OCI-LY3 (cell line): ENCODE results near the gene SEMG1.

Experiments used
- H2AFZ ChIP-seq: fragments of 200-600, 300-600 bp; shearing (Covaris generic); 2 replicates; pipeline ENCODE4 v1.6.0; 2014; ENCODE audit warnings: antibody characterized with exemption, low read depth, low read length
- H3K27ac ChIP-seq: fragments of 200-600, 300-600 bp; sonication (generic); 2 replicates; pipeline ENCODE4 v1.5.1; 2014; ENCODE audit warnings: mild to moderate bottlenecking, low read length, moderate library complexity, mixed read lengths
- H3K27me3 ChIP-seq: fragments of 200-600, 300-600 bp; sonication (generic); 2 replicates; pipeline ENCODE4 v1.6.1; 2014; ENCODE audit warnings: low read depth, low read length, mixed read lengths
- H3K36me3 ChIP-seq: fragments of 200-600, 300-600 bp; sonication (generic); replicated peaks from 2 replicates; pipeline ENCODE3; 2014; ENCODE audit warnings: low read depth, low read length, mixed read lengths
- H3K4me1 ChIP-seq: fragments of 300-600, 200-600 bp; sonication (generic); 2 replicates; pipeline ENCODE4 v1.6.1; 2014; ENCODE audit warnings: low read length, mixed read lengths
- H3K4me2 ChIP-seq: fragments of 200-600, 300-600 bp; sonication (generic); 2 replicates; pipeline ENCODE4 v1.6.1; 2014; ENCODE audit warnings: low read length, mixed read lengths
- H3K4me3 ChIP-seq: fragments of 300-600, 200-600 bp; sonication (generic); 2 replicates; pipeline ENCODE4 v1.5.1; 2014; ENCODE audit warnings: antibody characterized with exemption, mild to moderate bottlenecking, low read length, moderate library complexity
- H3K79me2 ChIP-seq: fragments of 300-600, 200-600 bp; shearing (Covaris generic); 2 replicates; pipeline ENCODE4 v1.6.1; 2014; ENCODE audit warnings: mild to moderate bottlenecking, low read length, mixed read lengths
- H3K9ac ChIP-seq: fragments of 300-600, 200-600 bp; shearing (Covaris generic); 2 replicates; pipeline ENCODE4 v1.6.0; 2014; ENCODE audit warnings: mild to moderate bottlenecking, low read length, moderate library complexity
- H3K9me3 ChIP-seq: fragments of 200-600, 300-600 bp; shearing (Covaris generic); 2 replicates; pipeline ENCODE4 v1.6.1; 2014; ENCODE audit warnings: low read length, mixed read lengths; ENCODE audit not compliant: insufficient read depth
- H4K20me1 ChIP-seq: fragments of 200-600, 300-600 bp; sonication (generic); 2 replicates; pipeline ENCODE4 v1.6.1; 2016; ENCODE audit warnings: low read length, mixed read lengths; ENCODE audit not compliant: insufficient read depth
- EZH2phosphoT487 ChIP-seq: fragments of 200-600 bp; shearing (Covaris generic); IDR thresholded peaks from 2 replicates; pipeline ENCODE4 v1.6.1; 2018; ENCODE audit warnings: antibody characterized with exemption, mixed run types, low read depth
- TF ChIP-seq, protein P1 (sequence below): fragments of 200-600, 300-600 bp; sonication (generic); IDR thresholded peaks from 2 replicates; pipeline ENCODE4 v1.5.1; 2014; ENCODE audit warnings: antibody characterized with exemption, low read length, low read depth

SEMG1 gene

DNA sequence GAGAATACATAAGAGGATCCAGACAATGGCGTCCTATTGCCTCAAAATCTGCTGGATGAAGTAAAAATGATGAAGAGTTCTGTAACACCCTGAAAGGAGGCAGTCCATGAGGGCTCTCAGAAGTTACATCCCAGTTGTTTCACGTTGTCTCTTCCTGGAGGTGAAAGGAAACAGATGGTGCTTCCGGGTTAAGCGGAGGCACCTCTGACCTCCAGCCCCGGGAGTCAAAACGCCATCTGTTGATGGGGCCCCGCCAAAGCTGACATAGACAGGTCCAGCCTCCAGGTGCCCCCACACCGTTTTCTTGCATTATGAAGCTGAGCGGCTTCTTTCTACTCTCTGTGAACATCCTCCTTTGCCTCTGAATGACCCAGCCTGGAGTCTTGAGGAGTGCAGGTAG, 23.8 kb downstream of the SEMG1 start:
- Histone ChIP-seq H3K4me3 (no peak overlapping the region), H3K4me1 (no peaks in the 10 kb centered on the region), H2AFZ (no peak overlapping the region), H3K9ac (no peak overlapping the region), H3K4me2 (no peak overlapping the region), H3K79me2 (no peaks in the 10 kb centered on the region), H3K27ac (no peak overlapping the region), H3K36me3 (no peaks in the 10 kb centered on the region), H3K9me3 (peaks cover 6% of the 10 kb centered on the region; the same call in 1 of the 2 replicates), H3K27me3 (peaks cover 49% of the 10 kb centered on the region), H4K20me1 (no peaks in the 10 kb centered on the region)
- no peak for TF ChIP-seq EZH2phosphoT487
- TF ChIP-seq, protein P1, sequence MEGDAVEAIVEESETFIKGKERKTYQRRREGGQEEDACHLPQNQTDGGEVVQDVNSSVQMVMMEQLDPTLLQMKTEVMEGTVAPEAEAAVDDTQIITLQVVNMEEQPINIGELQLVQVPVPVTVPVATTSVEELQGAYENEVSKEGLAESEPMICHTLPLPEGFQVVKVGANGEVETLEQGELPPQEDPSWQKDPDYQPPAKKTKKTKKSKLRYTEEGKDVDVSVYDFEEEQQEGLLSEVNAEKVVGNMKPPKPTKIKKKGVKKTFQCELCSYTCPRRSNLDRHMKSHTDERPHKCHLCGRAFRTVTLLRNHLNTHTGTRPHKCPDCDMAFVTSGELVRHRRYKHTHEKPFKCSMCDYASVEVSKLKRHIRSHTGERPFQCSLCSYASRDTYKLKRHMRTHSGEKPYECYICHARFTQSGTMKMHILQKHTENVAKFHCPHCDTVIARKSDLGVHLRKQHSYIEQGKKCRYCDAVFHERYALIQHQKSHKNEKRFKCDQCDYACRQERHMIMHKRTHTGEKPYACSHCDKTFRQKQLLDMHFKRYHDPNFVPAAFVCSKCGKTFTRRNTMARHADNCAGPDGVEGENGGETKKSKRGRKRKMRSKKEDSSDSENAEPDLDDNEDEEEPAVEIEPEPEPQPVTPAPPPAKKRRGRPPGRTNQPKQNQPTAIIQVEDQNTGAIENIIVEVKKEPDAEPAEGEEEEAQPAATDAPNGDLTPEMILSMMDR = no peak

DNA sequence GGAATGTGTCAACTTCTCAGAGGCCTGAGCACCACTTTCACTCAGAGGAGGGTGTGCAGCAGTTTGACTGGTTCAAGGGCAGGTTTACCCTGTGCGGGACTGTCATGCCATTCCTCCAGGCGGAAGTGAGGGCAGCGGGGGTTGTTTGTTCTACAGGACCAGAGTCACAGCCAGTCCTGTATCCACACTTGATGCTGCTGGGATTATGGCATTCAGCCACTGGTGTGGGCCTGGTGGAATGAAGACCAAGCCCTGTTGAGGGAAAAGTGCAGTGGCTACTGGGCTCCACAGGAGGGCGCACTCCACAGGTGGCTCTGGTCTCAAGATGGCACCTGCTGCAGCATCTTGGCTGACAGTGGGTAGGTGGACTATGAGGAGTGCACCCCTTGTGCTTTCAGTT, 29.2 kb downstream of the SEMG1 start:
- H3K79me2 ChIP-seq = no peaks in the 10 kb centered on the region
- H3K4me2 ChIP-seq = no peak overlapping the region
- H4K20me1 ChIP-seq = no peaks in the 10 kb centered on the region
- H3K27ac ChIP-seq = no peak overlapping the region
- peaks cover 6% of the 10 kb centered on the region; the same call in 1 of the 2 replicates for H3K9me3 ChIP-seq
- peaks cover 50% of the 10 kb centered on the region for H3K27me3 ChIP-seq
- no peaks in the 10 kb centered on the region for H3K4me1 ChIP-seq
- H3K36me3 ChIP-seq = no peaks in the 10 kb centered on the region
- no peak overlapping the region for H2AFZ ChIP-seq
- no peak for TF ChIP-seq EZH2phosphoT487
- TF ChIP-seq, protein P1 = peak; percentile 56
- H3K9ac ChIP-seq = no peak overlapping the region
- no peak overlapping the region for H3K4me3 ChIP-seq

DNA sequence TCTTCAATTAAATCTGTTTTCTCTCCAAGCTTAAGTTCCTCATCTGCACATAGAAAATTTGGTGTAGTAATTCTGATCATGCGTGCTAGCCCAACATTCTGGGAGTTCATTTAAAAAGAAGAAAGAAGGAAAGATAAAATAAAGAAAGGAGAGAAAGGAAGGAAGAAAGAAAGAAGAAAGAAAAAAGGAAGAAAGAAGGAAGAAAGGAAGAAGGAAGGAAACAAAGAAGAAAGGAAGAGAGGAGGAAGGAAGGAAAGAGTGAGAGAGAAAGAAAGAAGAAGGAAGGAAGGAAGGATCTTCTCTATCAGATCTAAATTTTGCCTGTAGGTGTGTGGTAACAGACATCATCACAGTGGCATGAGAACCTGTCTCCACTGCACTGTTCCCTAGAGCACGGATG, 31.3 kb downstream of the SEMG1 start:
- H3K4me3 ChIP-seq = no peak overlapping the region
- no peaks in the 10 kb centered on the region for H3K4me1 ChIP-seq
- peaks cover 6% of the 10 kb centered on the region; the same call in 1 of the 2 replicates for H3K9me3 ChIP-seq
- no peak for TF ChIP-seq EZH2phosphoT487
- TF ChIP-seq, protein P1 = no peak
- no peak overlapping the region for H3K27ac ChIP-seq
- no peaks in the 10 kb centered on the region for H3K36me3 ChIP-seq
- H3K4me2 ChIP-seq = no peak overlapping the region
- no peaks in the 10 kb centered on the region for H4K20me1 ChIP-seq
- no peaks in the 10 kb centered on the region for H3K79me2 ChIP-seq
- no peak overlapping the region for H3K9ac ChIP-seq
- H3K27me3 ChIP-seq = peaks cover 58% of the 10 kb centered on the region
- H2AFZ ChIP-seq = no peak overlapping the region

DNA sequence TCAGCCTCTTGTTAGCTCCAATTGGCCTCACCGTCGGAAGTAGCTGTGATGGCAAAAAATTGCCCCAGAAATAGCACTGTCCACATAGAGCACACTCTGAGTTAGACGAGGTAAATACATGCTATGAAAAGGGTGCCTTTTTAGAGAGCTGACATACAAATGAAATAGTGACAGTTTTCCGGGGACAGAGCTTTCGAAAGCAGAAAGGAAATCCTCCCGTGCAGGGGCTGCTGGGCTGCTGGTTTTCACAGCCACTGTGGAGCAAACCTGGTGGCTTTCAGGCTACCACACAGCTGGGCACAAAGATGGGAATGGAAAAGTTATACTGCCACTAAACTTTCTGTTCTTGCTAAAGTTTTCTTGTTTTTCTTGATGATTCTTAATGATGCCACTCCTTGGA, 39.3 kb downstream of the SEMG1 start:
- no peak overlapping the region for H3K9ac ChIP-seq
- no peaks in the 10 kb centered on the region for H4K20me1 ChIP-seq
- no peak overlapping the region for H3K4me2 ChIP-seq
- TF ChIP-seq, protein P1 = no peak
- TF ChIP-seq EZH2phosphoT487 = no peak
- no peaks in the 10 kb centered on the region for H3K36me3 ChIP-seq
- H3K9me3 ChIP-seq = no peaks in the 10 kb centered on the region
- no peaks in the 10 kb centered on the region for H3K4me1 ChIP-seq
- peaks cover 92% of the 10 kb centered on the region for H3K27me3 ChIP-seq
- H3K4me3 ChIP-seq = no peak overlapping the region
- no peak overlapping the region for H2AFZ ChIP-seq
- H3K79me2 ChIP-seq = no peaks in the 10 kb centered on the region
- no peak overlapping the region for H3K27ac ChIP-seq
